GF-D8 (cell line): ENCODE measurements around the gene CALML4.
A peak's percentile ranks its signal among the peaks of the same experiment; 100 is the strongest.
"Not testable (repeated sequence)": the region's sequence is repeated elsewhere in the genome, so short reads cannot be mapped to it uniquely, and the experiment has no call there.

Experiments
- DNase-seq: peaks from one replicate; lab custom pipeline; 2025; lab: John Stamatoyannopoulos, UW

Gene CALML4

GRCh38 chr15:68208136-68208535 is 3.0 kb upstream of the CALML4 start:
- no peak for DNase-seq

- DNase-seq: no peak
These were observed 2.2 kb upstream of the CALML4 start for GRCh38 chr15:68207176-68207935.

GRCh38 chr15:68206711-68207151 is 1.6 kb upstream of the CALML4 start:
- no peak for DNase-seq

- peak; percentile 69 for DNase-seq
These were observed 915 bp upstream of the CALML4 start for GRCh38 chr15:68205954-68206539.

- no peak for DNase-seq
These were observed 419 bp upstream of the CALML4 start for GRCh38 chr15:68205558-68205944.

- no peak for DNase-seq
These were observed 771 bp downstream of the CALML4 start for GRCh38 chr15:68204361-68204760.

GRCh38 chr15:68203956-68204355 is 1.2 kb downstream of the CALML4 start:
- DNase-seq: no peak

- no peak for DNase-seq
These were observed 1.6 kb downstream of the CALML4 start for GRCh38 chr15:68203486-68203885.

- not testable (repeated sequence) for DNase-seq
These were observed 2.1 kb downstream of the CALML4 start for GRCh38 chr15:68202994-68203393.

GRCh38 chr15:68201879-68202261 is 3.3 kb downstream of the CALML4 start:
- no peak for DNase-seq

GRCh38 chr15:68201153-68201878 is 3.8 kb downstream of the CALML4 start:
- DNase-seq: no peak

- no peak for DNase-seq
These were observed 4.9 kb downstream of the CALML4 start for GRCh38 chr15:68200016-68200861.

GRCh38 chr15:68199340-68199739 is 5.8 kb downstream of the CALML4 start:
- no peak for DNase-seq

- no peak for DNase-seq
These were observed 7.3 kb downstream of the CALML4 start for GRCh38 chr15:68197661-68198437.

GRCh38 chr15:68197170-68197492 is 8.0 kb downstream of the CALML4 start:
- no peak for DNase-seq

GRCh38 chr15:68196445-68197169 is 8.5 kb downstream of the CALML4 start:
- no peak for DNase-seq

GRCh38 chr15:68195336-68196112 is 9.6 kb downstream of the CALML4 start:
- DNase-seq: no peak

GRCh38 chr15:68192804-68193486 is 12.2 kb downstream of the CALML4 start:
- no peak for DNase-seq

- DNase-seq: no peak
These were observed 13.0 kb downstream of the CALML4 start for GRCh38 chr15:68192117-68192516.
